Upper lobe of left lung (tissue), 6 donors: ENCODE data around the gene KPNA3. TPM values are rescaled to one million over a fixed set of nuclear protein-coding genes. Genes with fewer than 3 reads are reported as not detected.

Source experiments
- ATAC-seq, 2 donors: fragments of 200-7000 bp; cut with Tn5 transposase; one replicate each; pipeline ENCODE4 v1.9.1; 2022; ENCODE audit warnings: mild to moderate bottlenecking in 2 of 2, moderate library complexity in 2 of 2; ENCODE audit not compliant: low FRiP score in 2 of 2
- DNase-seq, 2 donors: peaks; one replicate each; pipeline ENCODE4 v3.0.0-alpha.2; 2019 to 2020
- H3K27ac ChIP-seq, 4 donors: fragments of 200-600 bp; sonication (generic); one replicate each; pipeline ENCODE4 v1.5.1; 2016 to 2019
- H3K27me3 ChIP-seq, 4 donors: fragments of 200-600 bp; sonication (generic); one replicate each; pipeline ENCODE4 v1.5.1; 2017 to 2019
- H3K36me3 ChIP-seq, 4 donors: fragments of 200-600 bp; sonication (generic); one replicate each; pipeline ENCODE4 v1.5.1; 2016 to 2019
- H3K4me1 ChIP-seq, 4 donors: fragments of 200-600 bp; sonication (generic); one replicate each; pipeline ENCODE4 v1.5.1; 2018 to 2019
- H3K4me3 ChIP-seq, 4 donors: fragments of 200-600 bp; sonication (generic); one replicate each; pipeline ENCODE4 v1.5.1; 2017 to 2019; ENCODE audit warnings: mild to moderate bottlenecking in 2 of 4, moderate library complexity in 1 of 4
- H3K9me3 ChIP-seq, 4 donors: fragments of 200-600 bp; sonication (generic); one replicate each; pipeline ENCODE4 v1.5.1; 2018 to 2019
- EP300 ChIP-seq, 4 donors: sonication (generic); formaldehyde crosslinking; IDR thresholded peaks; one replicate each; pipeline ENCODE4 v1.5.1; 2017; ENCODE audit warnings: antibody characterized with exemption in 4 of 4, control low read depth in 2 of 4
- POLR2A ChIP-seq, 4 donors: fragments of 450-650 bp; IDR thresholded peaks; one replicate each; pipeline ENCODE4 v1.5.1; 2016 to 2017; ENCODE audit warnings: antibody characterized with exemption in 4 of 4, mild to moderate bottlenecking in 2 of 4
- POLR2AphosphoS5 ChIP-seq, 2 donors: sonication (generic); formaldehyde crosslinking; IDR thresholded peaks; one replicate each; pipeline ENCODE4 v1.5.1; 2017; ENCODE audit warnings: antibody characterized with exemption in 2 of 2
- WGBS, 2 donors: methylation state at CpG; one replicate each; pipeline ENCODE4 v1.1.5; 2017 to 2018; 5-methylcytosine and 5-hydroxymethylcytosine counted together
- total RNA-seq, 6 donors: library from RNA; depleted of rRNA in 4 of 6; stranded (reverse); fragments of >200 nt in 4 of 6; gene quantifications; one replicate each; pipeline versions ENCODE4 v1.1.0 to v1.2.1, GENCODE V29; 2016 to 2021
- TF ChIP-seq, protein P1 (sequence below), 6 experiments: fragments of 450-650 bp in 4 of 6; fragments of 200-600 bp in 2 of 6; sonication (generic) in 2 of 6; IDR thresholded peaks; one replicate each; pipeline ENCODE4 v1.5.1; 2016 to 2019; ENCODE audit warnings: antibody characterized with exemption in 6 of 6
- donor health status: DM: no; HTN: no; CAD: no; lungs with moderate emphysema.
- donor health status: DM: no; HTN: yes; CAD: no; lungs with severe emphysema.

Gene KPNA3
- total RNA-seq, 6 donors from 2014 or later: 14.2 to 51.3 (median 29.1) TPM

- DNase-seq (no peak), ATAC-seq (no peak)
- Histone ChIP-seq H3K4me1 (peaks cover 0 to 7% (median 2%) of the 10 kb centered on the region in 4 donors), H3K9me3 (no peaks in the 10 kb centered on the region), H3K4me3 (no peak overlapping the region), H3K27me3 (no peaks in the 10 kb centered on the region), H3K27ac (no peak overlapping the region), H3K36me3 (no peaks in the 10 kb centered on the region)
- TF ChIP-seq POLR2AphosphoS5 (IDR thresholded peaks at IDR 0.05): no peak
- TF ChIP-seq, protein P1, sequence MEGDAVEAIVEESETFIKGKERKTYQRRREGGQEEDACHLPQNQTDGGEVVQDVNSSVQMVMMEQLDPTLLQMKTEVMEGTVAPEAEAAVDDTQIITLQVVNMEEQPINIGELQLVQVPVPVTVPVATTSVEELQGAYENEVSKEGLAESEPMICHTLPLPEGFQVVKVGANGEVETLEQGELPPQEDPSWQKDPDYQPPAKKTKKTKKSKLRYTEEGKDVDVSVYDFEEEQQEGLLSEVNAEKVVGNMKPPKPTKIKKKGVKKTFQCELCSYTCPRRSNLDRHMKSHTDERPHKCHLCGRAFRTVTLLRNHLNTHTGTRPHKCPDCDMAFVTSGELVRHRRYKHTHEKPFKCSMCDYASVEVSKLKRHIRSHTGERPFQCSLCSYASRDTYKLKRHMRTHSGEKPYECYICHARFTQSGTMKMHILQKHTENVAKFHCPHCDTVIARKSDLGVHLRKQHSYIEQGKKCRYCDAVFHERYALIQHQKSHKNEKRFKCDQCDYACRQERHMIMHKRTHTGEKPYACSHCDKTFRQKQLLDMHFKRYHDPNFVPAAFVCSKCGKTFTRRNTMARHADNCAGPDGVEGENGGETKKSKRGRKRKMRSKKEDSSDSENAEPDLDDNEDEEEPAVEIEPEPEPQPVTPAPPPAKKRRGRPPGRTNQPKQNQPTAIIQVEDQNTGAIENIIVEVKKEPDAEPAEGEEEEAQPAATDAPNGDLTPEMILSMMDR (IDR thresholded peaks at IDR 0.05): no peak
- TF ChIP-seq POLR2A (IDR thresholded peaks at IDR 0.05): no peak
- TF ChIP-seq EP300 (IDR thresholded peaks at IDR 0.05): no peak
Measured at GRCh38 chr13:49779721-49780120, 12.8 kb downstream of the KPNA3 start.

DNA sequence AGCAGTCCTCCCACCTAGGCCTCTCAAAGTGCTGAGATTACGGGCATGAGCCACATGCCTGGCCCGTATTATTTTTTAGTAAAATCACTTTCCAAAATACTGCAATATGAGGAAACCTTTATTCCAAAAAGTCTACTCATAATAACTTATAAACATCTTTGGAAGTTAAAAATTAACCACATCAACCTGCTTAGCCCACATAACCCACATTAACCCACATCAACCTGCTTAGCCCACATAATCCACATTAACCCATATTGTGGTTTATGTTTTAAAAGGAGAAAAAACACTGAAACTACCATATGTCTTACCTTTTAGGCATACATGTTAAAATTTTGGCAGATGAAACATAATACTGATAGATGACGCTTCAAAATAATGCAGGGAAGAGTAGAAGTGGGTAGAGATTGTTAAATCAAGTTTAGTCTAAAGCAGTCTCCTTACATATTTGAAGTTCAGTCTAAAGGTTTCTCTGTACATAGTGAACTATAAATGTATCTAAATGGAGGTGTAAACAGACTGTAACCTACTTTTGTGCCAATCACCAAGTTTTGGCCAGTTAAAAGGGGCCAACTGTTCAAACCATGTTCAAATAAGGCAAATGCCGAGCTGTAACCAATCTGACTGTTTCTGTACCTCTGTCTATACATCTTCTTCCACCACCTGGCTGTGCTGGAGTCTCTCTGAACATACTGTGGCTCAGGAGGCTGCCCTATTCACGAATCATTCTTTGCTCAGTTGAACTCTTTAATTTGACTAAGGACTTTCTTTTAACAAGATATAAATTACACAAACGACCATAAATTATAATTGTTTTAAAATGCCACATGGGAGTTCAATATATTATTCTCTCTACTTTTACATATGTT, 14.5 kb downstream of the KPNA3 start:
- ATAC-seq (no peak), DNase-seq (no peak)
- H3K4me1 ChIP-seq: peaks cover 0 to 7% (median 0%) of the 10 kb centered on the region in 4 donors
- H3K36me3 ChIP-seq: no peaks in the 10 kb centered on the region
- no peak overlapping the region for H3K4me3 ChIP-seq
- TF ChIP-seq, protein P1 (IDR thresholded peaks at IDR 0.05): no peak
- TF ChIP-seq EP300 (IDR thresholded peaks at IDR 0.05) (no peak), POLR2AphosphoS5 (IDR thresholded peaks at IDR 0.05) (no peak), POLR2A (IDR thresholded peaks at IDR 0.05) (no peak)
- H3K27ac ChIP-seq: no peak overlapping the region
- H3K27me3 ChIP-seq: no peaks in the 10 kb centered on the region
- WGBS, 2 donors: 82% methylated on average over 6 of the region's 6 CpGs
- H3K9me3 ChIP-seq: no peaks in the 10 kb centered on the region

DNA sequence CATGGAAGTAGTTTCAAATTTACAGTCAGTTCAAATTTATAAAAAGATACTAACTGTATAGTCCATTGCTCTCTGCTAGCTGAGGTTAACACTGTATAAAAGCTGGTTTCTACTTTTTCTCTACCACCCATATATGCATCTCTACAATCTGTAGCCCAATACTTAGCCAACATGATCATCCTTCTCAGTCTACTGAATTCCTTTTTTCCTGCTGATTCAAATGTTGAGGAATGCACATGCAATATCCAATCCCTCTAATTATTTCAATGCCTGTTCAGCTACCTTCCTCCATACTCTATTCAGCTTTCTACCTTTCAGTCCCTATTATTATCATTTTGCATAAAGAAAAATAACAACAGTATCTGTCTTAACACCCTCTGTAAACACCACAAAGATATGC, 15.6 kb downstream of the KPNA3 start:
- no peak overlapping the region for H3K27ac ChIP-seq
- ATAC-seq (no peak), DNase-seq (no peak)
- no peaks in the 10 kb centered on the region for H3K9me3 ChIP-seq
- H3K4me1 ChIP-seq: peaks cover 0 to 7% (median 0%) of the 10 kb centered on the region in 4 donors
- TF ChIP-seq, protein P1 (IDR thresholded peaks at IDR 0.05): no peak
- TF ChIP-seq POLR2AphosphoS5 (IDR thresholded peaks at IDR 0.05) (no peak), EP300 (IDR thresholded peaks at IDR 0.05) (no peak)
- H3K36me3 ChIP-seq: no peaks in the 10 kb centered on the region
- no peaks in the 10 kb centered on the region for H3K27me3 ChIP-seq
- H3K4me3 ChIP-seq: no peak overlapping the region

GRCh38 chr13:49774376-49775005, 18.0 kb downstream of the KPNA3 start:
- no peak for TF ChIP-seq POLR2AphosphoS5 (IDR thresholded peaks at IDR 0.05)
- no peak for TF ChIP-seq POLR2A (IDR thresholded peaks at IDR 0.05)
- no peak for TF ChIP-seq EP300 (IDR thresholded peaks at IDR 0.05)
- TF ChIP-seq, protein P1 (IDR thresholded peaks at IDR 0.05): no peak
- no peak for DNase-seq
- Histone ChIP-seq H3K36me3 (no peaks in the 10 kb centered on the region), H3K27me3 (no peaks in the 10 kb centered on the region), H3K4me1 (peaks cover 0 to 7% (median 0%) of the 10 kb centered on the region in 4 donors), H3K27ac (no peak overlapping the region), H3K9me3 (no peaks in the 10 kb centered on the region), H3K4me3 (no peak overlapping the region)
- ATAC-seq: no peak
- WGBS, 2 donors: 91 to 93% methylated on average over 2 of the region's 2 CpGs
